Natural killer cell treated with Interleukin-12 subunit alpha and Interleukin-12 subunit beta and Interleukin-15 and Interleukin-18, amount 100 ng/mL, for 72 hours (primary cell): ENCODE data around the gene BTF3. TPM values are rescaled to one million over a fixed set of nuclear protein-coding genes. Genes with fewer than 3 reads are reported as not detected.
"Not testable (repeated sequence)": the region's sequence is repeated elsewhere in the genome, so short reads cannot be mapped to it uniquely, and the experiment has no call there.

Experiments used
- ATAC-seq, 2 donors: fragments of 150-1000 bp; cut with Tn5 transposase in 1 of 2; sonication (Bioruptor Pico), chemical (Tn5 transposase) in 1 of 2; 2 replicates each; pipeline ENCODE4 v1.10.0; 2021
- DNase-seq: peaks from one replicate; pipeline ENCODE4 v3.0.0; 2022; ENCODE audit warnings: low spot score
- H3K27ac Mint-ChIP-seq, 2 donors: 1 replicate in 1 of 2; 2 replicates in 1 of 2; pipeline ENCODE4 v1.8.0; 2022; ENCODE audit warnings: mixed read lengths in 2 of 2, mild to moderate bottlenecking in 1 of 2, moderate library complexity in 1 of 2
- H3K27me3 Mint-ChIP-seq, 2 donors: 1 replicate in 1 of 2; 2 replicates in 1 of 2; pipeline ENCODE4 v1.8.0; 2022; ENCODE audit warnings: mixed read lengths in 2 of 2
- H3K36me3 Mint-ChIP-seq: one replicate; pipeline ENCODE4 v1.8.0; 2022; ENCODE audit warnings: mixed read lengths
- H3K4me1 Mint-ChIP-seq, 2 donors: 1 replicate in 1 of 2; 2 replicates in 1 of 2; pipeline ENCODE4 v1.8.0; 2022; ENCODE audit warnings: low read depth in 2 of 2, mixed read lengths in 2 of 2, mild to moderate bottlenecking in 1 of 2
- H3K4me3 Mint-ChIP-seq: one replicate; pipeline ENCODE4 v1.8.0; 2022; ENCODE audit warnings: mixed read lengths
- H3K9me3 Mint-ChIP-seq: 2 replicates; pipeline ENCODE4 v1.8.0; 2022; ENCODE audit warnings: mixed read lengths
- total RNA-seq, 2 donors: library from RNA; stranded (reverse); gene quantifications; one replicate each; pipeline ENCODE4 v1.2.3, GENCODE V29; 2022

BTF3 gene
- total RNA-seq, 2 donors from 2014 or later, result 426 to 537 TPM

GRCh38 chr5:73469878-73470277 lies 28.4 kb upstream of the BTF3 start:
- no peaks in the 10 kb centered on the region for H3K36me3 Mint-ChIP-seq

GRCh38 chr5:73471654-73472053 lies 26.6 kb upstream of the BTF3 start:
- H3K9me3 Mint-ChIP-seq, result no peaks in the 10 kb centered on the region
- no peak for DNase-seq
- no peaks in the 10 kb centered on the region for H3K4me1 Mint-ChIP-seq
- H3K36me3 Mint-ChIP-seq, result no peaks in the 10 kb centered on the region
- no peak for ATAC-seq
- H3K27ac Mint-ChIP-seq, result no peak overlapping the region
- H3K27me3 Mint-ChIP-seq, result peaks cover 17 to 30% of the 10 kb centered on the region in 2 donors
- no peak overlapping the region for H3K4me3 Mint-ChIP-seq

More at GRCh38 chr5:73469878-73470277, 28.4 kb upstream of the BTF3 start:
- Mint-ChIP-seq H3K4me3 (no peak overlapping the region), H3K27me3 (peaks cover 24 to 31% of the 10 kb centered on the region in 2 donors), H3K27ac (no peak overlapping the region), H3K4me1 (no peaks in the 10 kb centered on the region), H3K9me3 (no peaks in the 10 kb centered on the region)
- DNase-seq (no peak), ATAC-seq (no peak)

- H3K27ac Mint-ChIP-seq, result no peak overlapping the region
- DNase-seq, result no peak
- no peak for ATAC-seq
- no peaks in the 10 kb centered on the region for H3K4me1 Mint-ChIP-seq
- H3K27me3 Mint-ChIP-seq, result peaks cover 19 to 30% of the 10 kb centered on the region in 2 donors
- no peaks in the 10 kb centered on the region for H3K36me3 Mint-ChIP-seq
- H3K4me3 Mint-ChIP-seq, result no peak overlapping the region
- no peaks in the 10 kb centered on the region for H3K9me3 Mint-ChIP-seq
Measured at GRCh38 chr5:73472116-73472515, 26.1 kb upstream of the BTF3 start.

GRCh38 chr5:73480500-73480899 lies 17.7 kb upstream of the BTF3 start:
- Mint-ChIP-seq H3K4me3 (no peak overlapping the region), H3K27ac (no peak overlapping the region), H3K9me3 (no peaks in the 10 kb centered on the region), H3K36me3 (no peaks in the 10 kb centered on the region), H3K27me3 (peaks cover 13 to 29% of the 10 kb centered on the region in 2 donors), H3K4me1 (no peaks in the 10 kb centered on the region)
- DNase-seq (no peak), ATAC-seq (no peak)

GRCh38 chr5:73482383-73483136 lies 15.7 kb upstream of the BTF3 start:
- Mint-ChIP-seq H3K36me3 (no peaks in the 10 kb centered on the region), H3K4me3 (no peak overlapping the region), H3K4me1 (no peaks in the 10 kb centered on the region), H3K27me3 (peaks cover 32 to 37% of the 10 kb centered on the region in 2 donors), H3K27ac (no peak overlapping the region), H3K9me3 (no peaks in the 10 kb centered on the region)
- ATAC-seq (no peak), DNase-seq (no peak)

GRCh38 chr5:73483676-73484075 lies 14.6 kb upstream of the BTF3 start:
- no peaks in the 10 kb centered on the region for H3K36me3 Mint-ChIP-seq
- no peak for ATAC-seq

GRCh38 chr5:73484511-73484910 lies 13.7 kb upstream of the BTF3 start:
- H3K9me3 Mint-ChIP-seq, result no peaks in the 10 kb centered on the region
- H3K4me3 Mint-ChIP-seq, result no peak overlapping the region
- no peaks in the 10 kb centered on the region for H3K4me1 Mint-ChIP-seq
- DNase-seq (no peak), ATAC-seq (no peak)
- H3K27me3 Mint-ChIP-seq, result peaks cover 32 to 37% of the 10 kb centered on the region in 2 donors
- no peaks in the 10 kb centered on the region for H3K36me3 Mint-ChIP-seq
- H3K27ac Mint-ChIP-seq, result no peak overlapping the region

More at GRCh38 chr5:73483676-73484075, 14.6 kb upstream of the BTF3 start:
- Mint-ChIP-seq H3K4me1 (no peaks in the 10 kb centered on the region), H3K9me3 (no peaks in the 10 kb centered on the region), H3K27ac (no peak overlapping the region), H3K27me3 (peaks cover 33 to 39% of the 10 kb centered on the region in 2 donors), H3K4me3 (no peak overlapping the region)
- DNase-seq, result no peak

- Mint-ChIP-seq H3K4me3 (no peak overlapping the region), H3K9me3 (no peaks in the 10 kb centered on the region)
Measured at GRCh38 chr5:73485715-73486114, 12.5 kb upstream of the BTF3 start.

GRCh38 chr5:73486119-73486899 lies 11.9 kb upstream of the BTF3 start:
- ATAC-seq, result no peak
- no peaks in the 10 kb centered on the region for H3K4me1 Mint-ChIP-seq
- H3K27me3 Mint-ChIP-seq, result peaks cover 21 to 28% of the 10 kb centered on the region in 2 donors
- no peak overlapping the region for H3K27ac Mint-ChIP-seq
- no peak overlapping the region for H3K4me3 Mint-ChIP-seq
- no peaks in the 10 kb centered on the region for H3K36me3 Mint-ChIP-seq
- DNase-seq, result no peak
- no peaks in the 10 kb centered on the region for H3K9me3 Mint-ChIP-seq

More at GRCh38 chr5:73485715-73486114, 12.5 kb upstream of the BTF3 start:
- DNase-seq (no peak), ATAC-seq (no peak)
- H3K36me3 Mint-ChIP-seq, result no peaks in the 10 kb centered on the region
- H3K4me1 Mint-ChIP-seq, result no peaks in the 10 kb centered on the region
- H3K27ac Mint-ChIP-seq, result no peak overlapping the region
- peaks cover 26 to 27% of the 10 kb centered on the region in 2 donors for H3K27me3 Mint-ChIP-seq

- H3K4me3 Mint-ChIP-seq, ATAC-seq, H3K9me3 Mint-ChIP-seq, DNase-seq, H3K4me1 Mint-ChIP-seq, H3K36me3 Mint-ChIP-seq, H3K27ac Mint-ChIP-seq: not testable (repeated sequence)
- H3K27me3 Mint-ChIP-seq, result peaks cover 22 to 38% of the 10 kb centered on the region in 2 donors
Measured at GRCh38 chr5:73487257-73487656, 11.0 kb upstream of the BTF3 start.

GRCh38 chr5:73487815-73488214 lies 10.4 kb upstream of the BTF3 start:
- H3K4me1 Mint-ChIP-seq, result no peaks in the 10 kb centered on the region
- H3K27me3 Mint-ChIP-seq, result peaks cover 26 to 43% of the 10 kb centered on the region in 2 donors
- H3K9me3 Mint-ChIP-seq, result no peaks in the 10 kb centered on the region
- H3K36me3 Mint-ChIP-seq, result no peaks in the 10 kb centered on the region
- ATAC-seq (no peak), DNase-seq (no peak)
- H3K4me3 Mint-ChIP-seq, result no peak overlapping the region
- no peak overlapping the region for H3K27ac Mint-ChIP-seq

GRCh38 chr5:73488806-73489205 lies 9.4 kb upstream of the BTF3 start:
- H3K36me3 Mint-ChIP-seq, result no peaks in the 10 kb centered on the region
- DNase-seq (no peak), ATAC-seq (peak in 1 of 2 donors; percentile 24)
- H3K4me3 Mint-ChIP-seq, result no peak overlapping the region
- no peaks in the 10 kb centered on the region for H3K4me1 Mint-ChIP-seq
- no peaks in the 10 kb centered on the region for H3K9me3 Mint-ChIP-seq
- H3K27me3 Mint-ChIP-seq, result peaks cover 31 to 51% of the 10 kb centered on the region in 2 donors
- H3K27ac Mint-ChIP-seq, result no peak overlapping the region

- Mint-ChIP-seq H3K9me3 (no peaks in the 10 kb centered on the region), H3K4me1 (no peaks in the 10 kb centered on the region), H3K4me3 (no peak overlapping the region), H3K27me3 (peaks cover 33 to 58% of the 10 kb centered on the region in 2 donors), H3K36me3 (no peaks in the 10 kb centered on the region), H3K27ac (no peak overlapping the region)
- DNase-seq, result no peak
- ATAC-seq, result no peak
Measured at GRCh38 chr5:73490088-73490487, 8.2 kb upstream of the BTF3 start.

- ATAC-seq (no peak), DNase-seq (no peak)
- H3K4me3 Mint-ChIP-seq, result no peak overlapping the region
- H3K27ac Mint-ChIP-seq, result no peak overlapping the region
- no peaks in the 10 kb centered on the region for H3K4me1 Mint-ChIP-seq
- H3K36me3 Mint-ChIP-seq, result no peaks in the 10 kb centered on the region
- H3K9me3 Mint-ChIP-seq, result no peaks in the 10 kb centered on the region
- peaks cover 34 to 51% of the 10 kb centered on the region in 2 donors for H3K27me3 Mint-ChIP-seq
Measured at GRCh38 chr5:73491155-73491554, 7.1 kb upstream of the BTF3 start.
